GM20000 (cell line): ENCODE data around the gene SYNDIG1.

Experiments used
- DNase-seq: peaks from one replicate; pipeline ENCODE4 v3.0.0; 2012; ENCODE audit warnings: low spot score
- CTCF ChIP-seq: IDR thresholded peaks from 2 replicates; pipeline ENCODE4 v1.5.1; 2012; ENCODE audit warnings: mild to moderate bottlenecking, control low read depth; ENCODE audit errors: extremely low read depth, missing control alignments

Gene SYNDIG1

GRCh38 chr20:24528583-24529368 lies 59.3 kb downstream of the SYNDIG1 start:
- DNase-seq = no peak
- no peak for TF ChIP-seq CTCF

GRCh38 chr20:24529369-24529719 lies 59.9 kb downstream of the SYNDIG1 start:
- no peak for DNase-seq

GRCh38 chr20:24530131-24530680 lies 60.8 kb downstream of the SYNDIG1 start:
- no peak for TF ChIP-seq CTCF
- no peak for DNase-seq

More at GRCh38 chr20:24529369-24529719, 59.9 kb downstream of the SYNDIG1 start:
- no peak for TF ChIP-seq CTCF

- TF ChIP-seq CTCF = no peak
- no peak for DNase-seq
These were observed 61.8 kb downstream of the SYNDIG1 start for GRCh38 chr20:24531202-24531601.

- TF ChIP-seq CTCF = no peak
- no peak for DNase-seq
These were observed 62.4 kb downstream of the SYNDIG1 start for GRCh38 chr20:24531631-24532419.

GRCh38 chr20:24533449-24533848 lies 64.0 kb downstream of the SYNDIG1 start:
- no peak for TF ChIP-seq CTCF
- DNase-seq = no peak

- DNase-seq = no peak
- TF ChIP-seq CTCF = no peak
These were observed 64.9 kb downstream of the SYNDIG1 start for GRCh38 chr20:24534282-24534681.
